NT2/D1 (cell line): Measurements from ENCODE around the gene CXXC5.

Experiments used
- DNase-seq: peaks from one replicate; pipeline ENCODE4 v3.0.0-alpha.2; 2011; ENCODE audit warnings: low read depth, low spot score
- H3K27me3 ChIP-seq: 2 replicates; pipeline ENCODE4 v1.6.0; 2011; ENCODE audit warnings: mild to moderate bottlenecking; ENCODE audit not compliant: insufficient read length, insufficient read depth
- H3K36me3 ChIP-seq: 2 replicates; pipeline ENCODE4 v1.6.1; 2011; ENCODE audit warnings: mild to moderate bottlenecking, low read length, mixed read lengths; ENCODE audit not compliant: insufficient read depth, insufficient read length
- H3K4me1 ChIP-seq: 2 replicates; pipeline ENCODE4 v1.5.1; 2011; ENCODE audit not compliant: insufficient read depth, insufficient read length
- H3K4me3 ChIP-seq: 2 replicates; pipeline ENCODE4 v1.5.1; 2011; ENCODE audit warnings: low read depth; ENCODE audit not compliant: insufficient read length
- H3K9ac ChIP-seq: 2 replicates; pipeline ENCODE4 v1.6.0; 2011; ENCODE audit warnings: low read depth; ENCODE audit not compliant: insufficient read length
- H3K9me3 ChIP-seq: 2 replicates; pipeline ENCODE4 v1.5.1; 2011; ENCODE audit warnings: mild to moderate bottlenecking, low read length; ENCODE audit not compliant: insufficient read depth
- SUZ12 ChIP-seq: IDR thresholded peaks from 2 replicates; pipeline ENCODE4 v1.6.1; 2011; ENCODE audit not compliant: insufficient read length, insufficient read depth; ENCODE audit errors: extremely low read depth
- YY1 ChIP-seq: IDR thresholded peaks from 2 replicates; pipeline ENCODE4 v1.6.1; 2011; ENCODE audit not compliant: insufficient read length, insufficient read depth
- ZNF274 ChIP-seq: IDR thresholded peaks from 2 replicates; pipeline ENCODE4 v1.6.1; 2011; ENCODE audit warnings: mild to moderate bottlenecking, low read depth, low read length

CXXC5 gene

GRCh38 chr5:139644646-139645429 is 3.3 kb upstream of the CXXC5 start:
- DNase-seq: no peak

GRCh38 chr5:139645430-139645871 is 2.7 kb upstream of the CXXC5 start:
- H3K9ac ChIP-seq: no peak overlapping the region
- peaks cover 13% of the 10 kb centered on the region for H3K4me1 ChIP-seq
- no peak for DNase-seq

More at GRCh38 chr5:139644646-139645429, 3.3 kb upstream of the CXXC5 start:
- H3K36me3 ChIP-seq: no peaks in the 10 kb centered on the region
- no peak overlapping the region for H3K9ac ChIP-seq
- H3K9me3 ChIP-seq: no peaks in the 10 kb centered on the region
- no peak overlapping the region for H3K4me3 ChIP-seq
- no peak for TF ChIP-seq ZNF274
- peaks cover 27% of the 10 kb centered on the region for H3K27me3 ChIP-seq
- H3K4me1 ChIP-seq: peaks cover 18% of the 10 kb centered on the region

GRCh38 chr5:139646111-139646510 is 2.0 kb upstream of the CXXC5 start:
- TF ChIP-seq YY1 (no peak), SUZ12 (no peak), ZNF274 (no peak)
- DNase-seq: no peak
- H3K36me3 ChIP-seq: no peaks in the 10 kb centered on the region
- no peak overlapping the region for H3K4me3 ChIP-seq
- H3K9me3 ChIP-seq: no peaks in the 10 kb centered on the region
- H3K9ac ChIP-seq: no peak overlapping the region
- peaks cover 27% of the 10 kb centered on the region for H3K27me3 ChIP-seq
- H3K4me1 ChIP-seq: peaks cover 12% of the 10 kb centered on the region

More at GRCh38 chr5:139645430-139645871, 2.7 kb upstream of the CXXC5 start:
- H3K4me3 ChIP-seq: no peak overlapping the region
- H3K27me3 ChIP-seq: peaks cover 27% of the 10 kb centered on the region
- no peaks in the 10 kb centered on the region for H3K36me3 ChIP-seq
- no peaks in the 10 kb centered on the region for H3K9me3 ChIP-seq
- no peak for TF ChIP-seq YY1
- TF ChIP-seq ZNF274: no peak
- TF ChIP-seq SUZ12: no peak

- no peak for TF ChIP-seq SUZ12
- TF ChIP-seq ZNF274: no peak
- no peak for TF ChIP-seq YY1
Observed at GRCh38 chr5:139646912-139647505, 1.1 kb upstream of the CXXC5 start.

GRCh38 chr5:139647506-139648204 is 494 bp upstream of the CXXC5 start:
- Histone ChIP-seq H3K9me3 (no peaks in the 10 kb centered on the region), H3K9ac (peak overlapping the region; percentile 67), H3K4me3 (peak overlapping the region; percentile 46), H3K4me1 (peaks cover 18% of the 10 kb centered on the region), H3K36me3 (no peaks in the 10 kb centered on the region), H3K27me3 (peaks cover 27% of the 10 kb centered on the region)
- no peak for DNase-seq
- no peak for TF ChIP-seq SUZ12
- no peak for TF ChIP-seq ZNF274
- TF ChIP-seq YY1: no peak

More at GRCh38 chr5:139646912-139647505, 1.1 kb upstream of the CXXC5 start:
- Histone ChIP-seq H3K27me3 (peaks cover 27% of the 10 kb centered on the region), H3K4me1 (peaks cover 16% of the 10 kb centered on the region), H3K9ac (peak overlapping the region; percentile 67), H3K36me3 (no peaks in the 10 kb centered on the region), H3K9me3 (no peaks in the 10 kb centered on the region), H3K4me3 (peak overlapping the region; percentile 46)
- DNase-seq: no peak

GRCh38 chr5:139649082-139649991 is 1.2 kb downstream of the CXXC5 start:
- TF ChIP-seq SUZ12 (no peak), YY1 (no peak), ZNF274 (no peak)
- no peaks in the 10 kb centered on the region for H3K9me3 ChIP-seq
- peak overlapping the region; percentile 85 for H3K9ac ChIP-seq
- peak overlapping the region; percentile 76 for H3K4me3 ChIP-seq
- no peak for DNase-seq
- H3K27me3 ChIP-seq: peaks cover 27% of the 10 kb centered on the region
- H3K36me3 ChIP-seq: peaks cover 2% of the 10 kb centered on the region
- peaks cover 26% of the 10 kb centered on the region for H3K4me1 ChIP-seq
